Loucy (cell line): ENCODE measurements around the gene PRSS2.
"Not testable (repeated sequence)": the region's sequence is repeated elsewhere in the genome, so short reads cannot be mapped to it uniquely, and the experiment has no call there.

ENCODE experiments used
- H2AFZ ChIP-seq: fragments of 200-600 bp; sonication (generic); 2 replicates; pipeline ENCODE4 v1.6.0; 2016; ENCODE audit warnings: antibody characterized with exemption, mild to moderate bottlenecking, low read length, moderate library complexity
- H3F3A ChIP-seq: fragments of 200-600 bp; 2 replicates; pipeline ENCODE4 v1.6.0; 2016; ENCODE audit warnings: antibody characterized with exemption, low read depth, mild to moderate bottlenecking
- H3K27me3 ChIP-seq: fragments of 200-600 bp; sonication (generic); 2 replicates; pipeline ENCODE4 v1.6.1; 2014; ENCODE audit warnings: low read length, mild to moderate bottlenecking; ENCODE audit not compliant: insufficient read depth, poor library complexity, severe bottlenecking
- H3K36me3 ChIP-seq: fragments of 200-600 bp; sonication (generic); 2 replicates; pipeline ENCODE4 v1.6.1; 2016; ENCODE audit warnings: low read length; ENCODE audit not compliant: insufficient read depth
- H3K4me1 ChIP-seq: fragments of 200-600 bp; sonication (generic); 2 replicates; pipeline ENCODE4 v1.5.1; 2014; ENCODE audit warnings: low read length, mild to moderate bottlenecking; ENCODE audit not compliant: insufficient read depth, poor library complexity, severe bottlenecking
- H3K4me2 ChIP-seq: fragments of 200-600 bp; sonication (generic); 2 replicates; pipeline ENCODE4 v1.6.0; 2014; ENCODE audit warnings: antibody characterized with exemption, low read length, low read depth, mild to moderate bottlenecking; ENCODE audit not compliant: poor library complexity, severe bottlenecking
- H3K4me3 ChIP-seq: fragments of 200-600 bp; sonication (generic); 2 replicates; pipeline ENCODE4 v1.5.1; 2014; ENCODE audit warnings: low read length, mild to moderate bottlenecking, mixed read lengths; ENCODE audit not compliant: poor library complexity, severe bottlenecking
- H3K79me2 ChIP-seq: fragments of 200-600 bp; sonication (generic); 2 replicates; pipeline ENCODE4 v1.6.1; 2014; ENCODE audit warnings: low read length; ENCODE audit not compliant: insufficient read depth
- H3K9ac ChIP-seq: fragments of 200-600 bp; sonication (generic); 2 replicates; pipeline ENCODE4 v1.6.0; 2014; ENCODE audit warnings: mild to moderate bottlenecking, low read depth, low read length, moderate library complexity; ENCODE audit not compliant: poor library complexity, severe bottlenecking
- H3K9me2 ChIP-seq: fragments of 200-600 bp; sonication (generic); replicated peaks from 2 replicates; pipeline ENCODE4 v1.6.1; 2016; ENCODE audit warnings: low read depth, low read length, mixed read lengths
- H3K9me3 ChIP-seq: fragments of 200-600 bp; sonication (generic); 2 replicates; pipeline ENCODE4 v1.6.1; 2014; ENCODE audit warnings: mild to moderate bottlenecking, antibody characterized with exemption, low read length, low read depth; ENCODE audit not compliant: insufficient read depth
- H4K20me1 ChIP-seq: fragments of 200-600 bp; sonication (generic); 2 replicates; pipeline ENCODE4 v1.6.0; 2014; ENCODE audit warnings: antibody characterized with exemption, low read length, mild to moderate bottlenecking; ENCODE audit not compliant: insufficient read depth, poor library complexity, severe bottlenecking
- EZH2phosphoT487 ChIP-seq: fragments of 200-600 bp; IDR thresholded peaks from 2 replicates; pipeline ENCODE4 v1.6.1; 2018; ENCODE audit warnings: antibody characterized with exemption, mild to moderate bottlenecking, moderate library complexity, borderline replicate concordance
- TF ChIP-seq, protein P1 (sequence below): fragments of 200-600 bp; sonication (generic); conservative IDR thresholded peaks from 2 replicates; pipeline ENCODE4 v1.5.1; 2014; ENCODE audit warnings: mild to moderate bottlenecking, antibody characterized with exemption, low read length

Gene PRSS2

DNA sequence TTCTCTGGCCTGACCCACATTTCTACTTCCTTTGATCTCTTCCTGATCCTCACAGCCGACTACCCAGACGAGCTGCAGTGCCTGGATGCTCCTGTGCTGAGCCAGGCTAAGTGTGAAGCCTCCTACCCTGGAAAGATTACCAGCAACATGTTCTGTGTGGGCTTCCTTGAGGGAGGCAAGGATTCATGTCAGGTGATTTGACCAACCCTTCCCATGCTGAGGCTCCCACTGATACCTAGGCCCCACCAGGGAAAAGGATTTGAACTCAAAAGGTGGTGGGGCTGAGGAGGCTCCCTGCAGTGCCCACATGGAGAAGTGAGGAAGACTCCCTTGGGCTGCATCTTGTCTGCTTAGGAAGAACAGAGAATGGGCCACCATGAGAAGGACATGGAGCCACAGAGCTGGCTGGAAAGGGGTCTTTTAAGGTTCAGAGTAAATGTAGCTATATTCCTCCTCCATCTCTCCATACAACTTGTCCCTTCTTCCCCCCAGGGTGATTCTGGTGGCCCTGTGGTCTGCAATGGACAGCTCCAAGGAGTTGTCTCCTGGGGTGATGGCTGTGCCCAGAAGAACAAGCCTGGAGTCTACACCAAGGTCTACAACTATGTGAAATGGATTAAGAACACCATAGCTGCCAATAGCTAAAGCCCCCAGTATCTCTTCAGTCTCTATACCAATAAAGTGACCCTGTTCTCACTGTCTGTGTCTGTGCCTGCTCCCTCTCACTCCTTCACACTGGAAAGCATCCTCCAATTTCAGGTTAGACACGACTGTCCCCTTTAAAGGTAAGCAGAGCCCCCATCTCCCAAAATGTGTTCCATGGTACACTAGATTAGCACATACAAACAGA lies 18.2 kb upstream of the PRSS2 start:
- Histone ChIP-seq H3F3A (no peaks in the 10 kb centered on the region), H4K20me1 (no peaks in the 10 kb centered on the region), H3K79me2 (no peaks in the 10 kb centered on the region), H3K36me3 (no peaks in the 10 kb centered on the region), H2AFZ (no peak overlapping the region), H3K9me2 (no peaks in the 10 kb centered on the region), H3K9me3 (no peaks in the 10 kb centered on the region), H3K4me2 (no peak overlapping the region), H3K27me3 (no peaks in the 10 kb centered on the region), H3K9ac (no peak overlapping the region), H3K4me1 (no peaks in the 10 kb centered on the region), H3K4me3 (no peak overlapping the region)
- TF ChIP-seq, protein P1, sequence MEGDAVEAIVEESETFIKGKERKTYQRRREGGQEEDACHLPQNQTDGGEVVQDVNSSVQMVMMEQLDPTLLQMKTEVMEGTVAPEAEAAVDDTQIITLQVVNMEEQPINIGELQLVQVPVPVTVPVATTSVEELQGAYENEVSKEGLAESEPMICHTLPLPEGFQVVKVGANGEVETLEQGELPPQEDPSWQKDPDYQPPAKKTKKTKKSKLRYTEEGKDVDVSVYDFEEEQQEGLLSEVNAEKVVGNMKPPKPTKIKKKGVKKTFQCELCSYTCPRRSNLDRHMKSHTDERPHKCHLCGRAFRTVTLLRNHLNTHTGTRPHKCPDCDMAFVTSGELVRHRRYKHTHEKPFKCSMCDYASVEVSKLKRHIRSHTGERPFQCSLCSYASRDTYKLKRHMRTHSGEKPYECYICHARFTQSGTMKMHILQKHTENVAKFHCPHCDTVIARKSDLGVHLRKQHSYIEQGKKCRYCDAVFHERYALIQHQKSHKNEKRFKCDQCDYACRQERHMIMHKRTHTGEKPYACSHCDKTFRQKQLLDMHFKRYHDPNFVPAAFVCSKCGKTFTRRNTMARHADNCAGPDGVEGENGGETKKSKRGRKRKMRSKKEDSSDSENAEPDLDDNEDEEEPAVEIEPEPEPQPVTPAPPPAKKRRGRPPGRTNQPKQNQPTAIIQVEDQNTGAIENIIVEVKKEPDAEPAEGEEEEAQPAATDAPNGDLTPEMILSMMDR = no peak
- no peak for TF ChIP-seq EZH2phosphoT487

DNA sequence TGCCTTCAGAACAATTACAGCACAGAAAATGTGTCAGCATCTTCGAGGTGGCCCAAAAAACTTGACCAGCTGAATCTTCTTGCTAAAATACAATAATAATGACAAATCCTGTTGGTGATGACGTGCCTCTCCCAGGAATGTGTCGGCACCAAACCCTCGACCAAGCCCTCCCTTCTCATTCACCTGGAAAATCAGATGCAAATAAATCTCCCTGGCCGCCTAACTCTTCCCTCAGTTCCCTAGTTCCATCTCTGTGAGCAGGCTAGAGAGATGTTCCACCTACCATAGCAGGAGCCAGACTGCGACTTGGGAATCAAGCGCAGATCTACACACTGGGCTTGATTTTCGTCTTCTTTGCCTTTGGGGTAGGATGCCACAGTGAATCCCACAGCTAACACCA lies 17.4 kb upstream of the PRSS2 start:
- Histone ChIP-seq H3K79me2 (no peaks in the 10 kb centered on the region), H3K9me2 (no peaks in the 10 kb centered on the region), H3K36me3 (no peaks in the 10 kb centered on the region), H3F3A (no peaks in the 10 kb centered on the region), H4K20me1 (no peaks in the 10 kb centered on the region), H3K9ac (no peak overlapping the region), H3K4me2 (no peak overlapping the region), H2AFZ (no peak overlapping the region), H3K9me3 (no peaks in the 10 kb centered on the region), H3K4me3 (no peak overlapping the region), H3K27me3 (no peaks in the 10 kb centered on the region), H3K4me1 (no peaks in the 10 kb centered on the region)
- no peak for TF ChIP-seq EZH2phosphoT487
- TF ChIP-seq, protein P1 = no peak

DNA sequence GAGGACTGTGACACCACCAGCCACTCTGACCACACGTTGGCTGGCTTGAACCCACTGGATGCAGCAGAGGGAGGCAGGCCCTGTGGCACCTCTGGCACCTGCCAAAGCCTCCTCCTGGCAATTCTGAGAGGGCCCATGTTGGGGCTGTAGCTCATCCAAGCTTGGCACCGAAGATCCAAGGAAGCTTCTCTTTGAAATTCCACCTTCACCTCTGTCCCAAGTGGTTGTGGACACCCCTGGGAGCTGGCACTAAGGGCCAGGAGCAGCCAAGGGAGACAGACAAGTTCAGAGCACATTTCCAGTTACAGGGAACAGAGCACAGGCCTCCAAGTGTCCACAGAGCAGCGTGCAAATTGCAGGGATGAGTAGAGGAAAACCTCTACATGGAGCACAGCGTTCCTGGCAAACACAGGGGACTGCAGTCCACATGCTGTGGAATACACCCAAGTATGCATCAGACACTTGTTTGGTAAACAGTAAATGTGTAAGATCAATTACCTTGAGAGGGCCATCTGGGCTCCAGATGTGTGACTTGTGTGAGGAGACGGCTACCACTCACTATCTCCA lies 16.8 kb upstream of the PRSS2 start:
- H3K27me3 ChIP-seq, H3K9me2 ChIP-seq, H3K4me3 ChIP-seq: not testable (repeated sequence)

More for the DNA sequence above, 16.8 kb upstream of the PRSS2 start:
- not testable (repeated sequence) for H3K4me2 ChIP-seq, H3K36me3 ChIP-seq, H3K4me1 ChIP-seq, H4K20me1 ChIP-seq, H3K79me2 ChIP-seq, H3K9ac ChIP-seq, H3F3A ChIP-seq, H2AFZ ChIP-seq, H3K9me3 ChIP-seq
